Prostate gland (tissue), 2 donors: ENCODE data around the gene TBC1D22A. TPM values are rescaled to one million over a fixed set of nuclear protein-coding genes. Genes with fewer than 3 reads are reported as not detected.
"Not testable (repeated sequence)": the region's sequence is repeated elsewhere in the genome, so short reads cannot be mapped to it uniquely, and the experiment has no call there.

Source experiments
- DNase-seq: peaks from one replicate; pipeline ENCODE4 v3.0.0-alpha.2; 2019; ENCODE audit warnings: low spot score
- H3K27ac ChIP-seq, 2 donors: fragments of 200-600 bp; sonication (generic); 2 replicates each; pipeline ENCODE4 v1.5.1; 2017 to 2019
- H3K27me3 ChIP-seq: fragments of 200-600 bp; sonication (generic); replicated peaks from 2 replicates; pipeline ENCODE4 v1.5.1; 2019; ENCODE audit not compliant: insufficient read depth
- H3K36me3 ChIP-seq, 2 donors: fragments of 200-600 bp; sonication (generic); 1 replicate in 1 of 2; 2 replicates in 1 of 2; pipeline versions ENCODE4 v1.5.1 to v1.8.1; 2017 to 2019
- H3K4me1 ChIP-seq: fragments of 200-600 bp; sonication (generic); replicated peaks from 2 replicates; pipeline ENCODE4 v1.5.1; 2019
- H3K4me3 ChIP-seq, 2 donors: fragments of 200-600 bp; sonication (generic); 2 replicates each; pipeline ENCODE4 v1.5.1; 2017 to 2019
- H3K9me3 ChIP-seq: fragments of 200-600 bp; sonication (generic); 2 replicates; pipeline ENCODE4 v1.5.1; 2017
- CTCF ChIP-seq, 4 experiments: fragments of 200-600 bp in 2 of 4; fragments of 450-650 bp in 2 of 4; sonication (generic) in 2 of 4; IDR thresholded peaks; 1 replicate in 3 of 4; 2 replicates in 1 of 4; pipeline ENCODE4 v1.5.1; 2016 to 2019; ENCODE audit warnings: antibody characterized with exemption in 4 of 4, mild to moderate bottlenecking in 2 of 4, moderate library complexity in 2 of 4
- POLR2A ChIP-seq: fragments of 450-650 bp; IDR thresholded peaks from one replicate; pipeline ENCODE4 v1.6.1; 2016; ENCODE audit warnings: antibody characterized with exemption, mild to moderate bottlenecking
- POLR2AphosphoS5 ChIP-seq: sonication (generic); formaldehyde crosslinking; IDR thresholded peaks from one replicate; pipeline ENCODE4 v1.6.1; 2017; ENCODE audit warnings: antibody characterized with exemption
- WGBS: methylation state at CpG from one replicate; pipeline ENCODE4 v1.1.5; 2018; 5-methylcytosine and 5-hydroxymethylcytosine counted together
- intact Hi-C: fragments of 100-400 bp; cut with DNase I; formaldehyde crosslinking; loops from one replicate; pipeline ENCODE4 v1.14.2; 2022
- total RNA-seq, 2 donors: library from RNA; depleted of rRNA; stranded (reverse); fragments of >200 nt; gene quantifications; one replicate each; pipeline ENCODE4 v1.1.0, GENCODE V29; 2016

TBC1D22A gene
- total RNA-seq, 2 donors from 2014 or later: 16.0 to 30.7 TPM

- peaks cover 2% of the 10 kb centered on the region for H3K4me1 ChIP-seq
- no peaks in the 10 kb centered on the region for H3K27me3 ChIP-seq
- no peak overlapping the region for H3K4me3 ChIP-seq
- no peak for TF ChIP-seq CTCF (IDR thresholded peaks at IDR 0.05)
- no peak for TF ChIP-seq POLR2A
- TF ChIP-seq POLR2AphosphoS5: no peak
- WGBS: 94% methylated on average over 6 of the region's 6 CpGs
- H3K27ac ChIP-seq: no peak overlapping the region
- DNase-seq: no peak
- intact Hi-C loops: no loop called here
- H3K36me3 ChIP-seq: no peaks in the 10 kb centered on the region
- no peaks in the 10 kb centered on the region for H3K9me3 ChIP-seq
Measured at GRCh38 chr22:47139790-47140119, 377.3 kb downstream of the TBC1D22A start.

GRCh38 chr22:47140975-47141374 is 378.5 kb downstream of the TBC1D22A start:
- intact Hi-C loops, H3K9me3 ChIP-seq, H3K4me1 ChIP-seq, H3K36me3 ChIP-seq, DNase-seq, H3K27me3 ChIP-seq, H3K27ac ChIP-seq, H3K4me3 ChIP-seq: not testable (repeated sequence)
- 96% methylated on average over 8 of the region's 8 CpGs for WGBS

DNA sequence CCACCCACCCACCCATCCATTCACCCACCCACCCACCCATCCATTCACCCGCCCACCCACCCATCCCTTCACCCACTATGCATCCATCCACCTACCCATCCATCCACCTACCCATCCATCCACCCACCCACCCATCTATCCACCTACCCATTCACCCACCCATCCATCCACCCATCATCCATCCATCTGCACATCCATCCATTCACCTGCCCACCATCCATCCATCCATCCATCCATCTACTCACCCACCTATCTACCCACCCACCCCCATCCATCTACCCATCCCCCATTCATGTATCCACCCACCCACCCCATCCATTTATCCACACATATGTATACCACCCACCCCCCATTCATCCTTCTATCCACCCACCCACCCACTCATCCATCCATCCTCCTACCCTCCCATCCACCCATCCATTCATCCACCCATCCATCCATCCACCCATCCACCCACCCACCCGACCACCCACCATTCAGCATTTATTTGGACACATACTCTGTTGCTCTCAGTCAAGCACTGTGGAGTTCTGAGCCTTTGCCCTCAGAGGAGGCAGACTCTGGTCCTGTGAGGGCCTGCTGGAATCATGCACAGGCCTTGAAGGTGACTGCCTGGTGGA is 380.1 kb downstream of the TBC1D22A start:
- no peak overlapping the region for H3K27ac ChIP-seq
- intact Hi-C loops: no loop called here

DNA sequence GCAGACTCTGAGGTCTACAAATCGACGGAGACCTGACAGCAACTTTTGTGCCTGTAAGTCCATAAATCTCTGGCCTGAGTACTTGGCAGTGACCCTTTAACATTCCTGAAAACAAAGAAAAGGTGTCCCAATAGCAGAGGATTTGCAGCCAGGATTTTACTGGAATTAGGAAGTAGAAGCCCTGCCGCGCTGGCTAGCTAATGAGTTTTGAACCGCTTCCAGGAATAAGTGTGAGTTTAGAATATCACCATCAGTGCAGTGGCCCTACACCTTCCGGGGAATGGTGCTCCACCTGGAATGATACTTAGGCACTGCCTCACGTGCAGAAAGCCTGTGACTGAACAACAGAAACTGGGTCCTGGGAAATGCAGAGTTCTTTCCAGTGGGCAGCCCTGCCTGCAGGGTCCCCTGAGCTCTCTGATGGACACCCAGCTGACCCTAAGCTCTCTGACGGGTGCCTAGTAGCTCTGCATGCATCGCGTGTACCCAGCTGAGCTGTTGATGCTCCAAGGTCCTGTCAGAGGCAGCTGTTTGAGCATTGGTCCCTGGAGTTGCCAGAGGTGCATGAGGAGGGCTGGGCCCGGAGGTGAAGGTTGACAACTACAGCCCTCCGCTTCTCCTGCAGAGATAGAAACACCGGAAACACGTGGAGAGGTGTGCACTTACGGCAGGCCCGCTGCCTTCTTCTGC is 380.9 kb downstream of the TBC1D22A start:
- intact Hi-C loops: no loop called here

More for the DNA sequence above, 380.1 kb downstream of the TBC1D22A start:
- H3K4me3 ChIP-seq: no peak overlapping the region
- no peaks in the 10 kb centered on the region for H3K27me3 ChIP-seq
- H3K9me3 ChIP-seq: no peaks in the 10 kb centered on the region
- no peak for TF ChIP-seq CTCF (IDR thresholded peaks at IDR 0.05)
- TF ChIP-seq POLR2AphosphoS5: no peak
- no peak for DNase-seq
- 95% methylated on average over 1 of the region's 2 CpGs for WGBS
- peaks cover 17% of the 10 kb centered on the region for H3K4me1 ChIP-seq
- H3K36me3 ChIP-seq: no peaks in the 10 kb centered on the region

More for the DNA sequence above, 380.9 kb downstream of the TBC1D22A start:
- Histone ChIP-seq H3K9me3 (no peaks in the 10 kb centered on the region), H3K27me3 (no peaks in the 10 kb centered on the region), H3K4me3 (no peak overlapping the region), H3K27ac (no peak overlapping the region), H3K4me1 (peaks cover 19% of the 10 kb centered on the region), H3K36me3 (no peaks in the 10 kb centered on the region)
- DNase-seq: no peak
- TF ChIP-seq POLR2AphosphoS5 (no peak), CTCF (IDR thresholded peaks at IDR 0.05) (no peak), POLR2A (no peak)
- 69% methylated on average over 16 of the region's 16 CpGs for WGBS
